ENCODE results near the gene NAT16.
"Not testable (repeated sequence)": the region's sequence is repeated elsewhere in the genome, so short reads cannot be mapped to it uniquely, and the experiment has no call there.

NAT16 gene

GRCh38 chr7:101125989-101126650, 54.0 kb downstream of the NAT16 start:
- DNase-seq, result no peak

DNA sequence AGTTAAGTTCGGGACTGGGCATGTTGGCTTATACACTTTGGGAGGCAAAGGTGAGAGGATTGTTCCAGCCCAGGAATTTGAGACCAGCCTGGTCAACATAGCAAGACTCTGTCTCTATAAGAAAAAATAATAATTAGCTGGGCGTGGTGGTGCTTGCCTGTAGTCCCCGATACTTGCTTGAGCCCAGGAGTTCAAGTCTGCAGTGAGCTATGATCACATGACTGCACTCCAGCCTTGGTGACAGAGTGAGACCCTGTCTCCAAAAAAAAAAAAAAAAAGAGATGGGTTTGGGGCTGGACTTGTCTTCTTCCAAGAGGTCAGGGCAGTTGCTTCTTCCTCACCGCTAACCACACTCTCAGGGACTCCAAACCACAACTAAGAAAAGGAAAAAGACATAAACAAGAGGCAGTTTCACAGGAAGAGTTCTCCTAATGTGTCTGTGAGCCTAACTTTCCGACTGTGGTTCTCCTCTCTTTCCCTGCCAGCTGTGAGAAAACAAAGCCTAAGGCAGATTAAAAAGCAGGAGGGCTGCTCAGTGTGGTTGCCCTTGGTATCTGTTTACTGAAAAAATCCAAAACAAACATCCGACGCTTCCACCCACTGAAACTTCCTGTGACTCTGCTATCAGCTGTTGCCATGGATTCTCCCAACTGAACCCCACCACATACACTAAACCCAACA, 55.6 kb downstream of the NAT16 start:
- DNase-seq, result peak; percentile 18

- DNase-seq, result no peak
Measured at GRCh38 chr7:101123703-101124068, 56.4 kb downstream of the NAT16 start.

DNA sequence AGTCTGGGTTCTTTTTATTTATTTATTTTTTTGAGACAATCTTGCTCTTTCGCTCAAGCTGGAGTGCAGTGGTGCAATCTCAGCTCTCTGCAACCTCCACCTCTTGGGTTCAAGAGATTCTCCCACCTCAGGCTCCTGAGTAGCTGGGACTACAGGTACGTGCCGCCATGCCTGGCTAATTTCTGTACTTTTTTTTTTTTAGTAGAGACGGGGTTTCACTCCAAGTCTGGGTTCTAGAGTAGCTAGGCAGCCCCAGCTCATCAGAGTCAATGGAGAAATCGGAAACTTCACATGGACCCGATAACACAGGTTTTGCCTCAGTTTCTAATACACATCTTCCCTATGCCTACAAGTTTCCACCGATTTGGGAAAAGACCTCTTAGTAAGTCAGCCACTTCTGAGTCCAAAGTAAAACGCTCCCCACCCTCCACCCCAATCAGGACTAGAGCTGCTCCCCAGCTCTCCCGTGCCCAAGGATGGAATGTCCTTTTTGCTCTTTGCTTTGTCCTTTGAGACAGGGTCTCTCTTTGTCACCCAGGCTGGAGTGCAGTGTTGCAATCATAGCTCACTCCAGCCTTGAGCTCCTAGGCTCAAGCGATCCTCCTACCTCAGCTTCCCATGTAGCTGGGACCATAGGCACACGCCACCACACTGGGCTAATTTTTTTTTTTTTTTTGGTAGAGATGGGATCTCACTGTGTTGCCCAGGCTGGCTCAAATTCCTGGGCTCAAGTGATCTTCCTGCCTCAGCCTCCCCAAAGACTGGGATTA, 57.0 kb downstream of the NAT16 start:
- DNase-seq, result no peak

GRCh38 chr7:101121991-101122932, 57.8 kb downstream of the NAT16 start:
- DNase-seq, result no peak

DNA sequence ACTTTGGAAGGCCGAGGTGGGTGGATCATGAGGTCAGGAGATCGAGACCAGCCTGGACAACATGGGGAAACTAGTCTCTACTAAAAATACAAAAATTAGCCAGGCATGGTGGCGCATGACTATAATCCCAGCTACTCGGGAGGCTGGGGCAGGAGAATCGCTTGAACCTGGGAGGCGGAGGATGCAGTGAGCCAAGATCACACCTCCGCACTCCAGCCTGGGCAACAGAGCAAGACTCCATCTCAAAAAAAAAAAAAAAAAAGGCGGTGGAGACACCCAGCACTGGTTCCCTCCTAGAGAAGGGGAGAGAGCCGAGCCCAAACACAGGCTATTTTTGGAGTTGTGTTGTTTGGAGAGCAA, 58.5 kb downstream of the NAT16 start:
- not testable (repeated sequence) for DNase-seq

Data from activated CD4-positive, alpha-beta T cell treated with anti-CD3 and anti-CD28 coated beads, Interleukin-2, amount 50 U/mL, for 16 hours (primary cell).